ENCODE results near the gene RNF130.

Gene RNF130

GRCh38 chr5:180105827-180106312 is 34.3 kb upstream of the RNF130 start (continued):
- TF ChIP-seq ZNF518A (tag by site-specific recombination; conservative IDR thresholded peaks at IDR 0.05; ENCODE audit: low read depth) (0 out of 2 replicates have a peak, but pooled peaks have one; percentile 22), ZBTB21 (tag by site-specific recombination; IDR thresholded peaks at IDR 0.05) (peak; percentile 47; the same call in 1 of the 2 replicates), ZFP3 (tag by site-specific recombination; IDR thresholded peaks at IDR 0.05; ENCODE audit: low read depth) (no peak), ZNF76 (tag by site-specific recombination; IDR thresholded peaks at IDR 0.05; ENCODE audit: borderline replicate concordance, low read depth) (no peak), ZSCAN30 (tag by site-specific recombination; IDR thresholded peaks at IDR 0.05) (no peak), ZFP41 (tag by site-specific recombination; IDR thresholded peaks at IDR 0.05; ENCODE audit: borderline replicate concordance) (no peak), KLF9 (tag by site-specific recombination; IDR thresholded peaks at IDR 0.05; ENCODE audit: low read depth) (no peak), SALL2 (tag by site-specific recombination; IDR thresholded peaks at IDR 0.05; ENCODE audit: borderline replicate concordance) (no peak), ZNF133 (tag by site-specific recombination; IDR thresholded peaks at IDR 0.05) (no peak), ZNF335 (tag by site-specific recombination; conservative IDR thresholded peaks at IDR 0.05) (peak; percentile 11; the same call in 1 of the 2 replicates), ZSCAN5A (tag by site-specific recombination; IDR thresholded peaks at IDR 0.05) (no peak), ZNF23 (tag by site-specific recombination; IDR thresholded peaks at IDR 0.05; ENCODE audit: borderline replicate concordance) (no peak), ZNF169 (tag by site-specific recombination; IDR thresholded peaks at IDR 0.05) (no peak), ZNF558 (tag by site-specific recombination; IDR thresholded peaks at IDR 0.05) (no peak), YY2 (tag by site-specific recombination; IDR thresholded peaks at IDR 0.05) (no peak), ZNF596 (tag by site-specific recombination; IDR thresholded peaks at IDR 0.05) (no peak)
- TF ChIP-seq, protein P1, sequence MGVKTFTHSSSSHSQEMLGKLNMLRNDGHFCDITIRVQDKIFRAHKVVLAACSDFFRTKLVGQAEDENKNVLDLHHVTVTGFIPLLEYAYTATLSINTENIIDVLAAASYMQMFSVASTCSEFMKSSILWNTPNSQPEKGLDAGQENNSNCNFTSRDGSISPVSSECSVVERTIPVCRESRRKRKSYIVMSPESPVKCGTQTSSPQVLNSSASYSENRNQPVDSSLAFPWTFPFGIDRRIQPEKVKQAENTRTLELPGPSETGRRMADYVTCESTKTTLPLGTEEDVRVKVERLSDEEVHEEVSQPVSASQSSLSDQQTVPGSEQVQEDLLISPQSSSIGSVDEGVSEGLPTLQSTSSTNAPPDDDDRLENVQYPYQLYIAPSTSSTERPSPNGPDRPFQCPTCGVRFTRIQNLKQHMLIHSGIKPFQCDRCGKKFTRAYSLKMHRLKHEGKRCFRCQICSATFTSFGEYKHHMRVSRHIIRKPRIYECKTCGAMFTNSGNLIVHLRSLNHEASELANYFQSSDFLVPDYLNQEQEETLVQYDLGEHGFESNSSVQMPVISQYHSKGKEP (tag by site-specific recombination; IDR thresholded peaks at IDR 0.05) = no peak

DNA sequence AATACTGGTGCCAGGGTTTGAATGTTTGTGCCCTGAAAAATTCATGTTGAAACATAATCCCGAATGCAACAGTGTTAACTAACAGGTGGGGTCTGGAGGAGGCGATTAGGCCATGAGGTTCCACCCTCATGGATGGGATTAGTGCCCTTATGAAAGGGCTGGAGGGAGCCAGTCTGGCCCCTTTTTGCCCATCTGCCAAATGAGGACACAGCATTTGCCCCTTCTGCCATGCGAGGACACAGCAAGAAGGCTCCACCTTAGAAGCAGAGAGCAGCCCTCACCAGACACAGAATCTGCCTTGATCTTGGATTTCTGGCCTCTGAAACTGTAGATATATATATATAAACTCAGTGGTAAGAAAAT is 32.6 kb upstream of the RNF130 start:
- no peaks in the 10 kb centered on the region for H3K36me3 ChIP-seq (ENCODE audit: control insufficient read depth in 2 of 2, insufficient read depth in 1 of 2, low read length in 2 of 2)
- no peak overlapping the region for H3K4me3 ChIP-seq (ENCODE audit: low read depth, low read length)
- no peak for TF ChIP-seq SP7 (tag by site-specific recombination; IDR thresholded peaks at IDR 0.05)
- peak; percentile 64 for TF ChIP-seq SCRT2 (tag by site-specific recombination; IDR thresholded peaks at IDR 0.05)
- no peak for TF ChIP-seq ZNF549 (tag by site-specific recombination; IDR thresholded peaks at IDR 0.05)
- TF ChIP-seq ZBTB7A (tag by site-specific recombination; IDR thresholded peaks at IDR 0.05; ENCODE audit: low read depth) = no peak
- TF ChIP-seq ZBTB48 (tag by site-specific recombination; IDR thresholded peaks at IDR 0.05) = no peak
- no peak for TF ChIP-seq OSR2 (tag by site-specific recombination; IDR thresholded peaks at IDR 0.05)
- H3K9me3 ChIP-seq (ENCODE audit: control insufficient read depth, insufficient read depth, low read depth, low read length) = no peaks in the 10 kb centered on the region
- CTCF ChIA-PET = no interaction called here
- no peak overlapping the region for H3K27ac ChIP-seq (ENCODE audit: extremely low read depth, low read depth, low read length)
- H3K4me1 ChIP-seq (ENCODE audit: control insufficient read depth, insufficient read depth, low read length) = no peaks in the 10 kb centered on the region
- POLR2A ChIA-PET = no interaction called here

Data from HEK293 (cell line).